Neural cell (in vitro differentiated cells): ENCODE measurements around the gene PKIB. TPM values are rescaled to one million over a fixed set of nuclear protein-coding genes. Genes with fewer than 3 reads are reported as not detected.

Source experiments
- H2AFZ ChIP-seq: fragments of 200-600, 300-800 bp; sonication (generic), shearing (Covaris generic); 2 replicates; pipeline ENCODE4 v1.6.0; 2014; ENCODE audit warnings: low read depth, mild to moderate bottlenecking, antibody characterized with exemption, low read length, moderate library complexity
- H3F3A ChIP-seq: fragments of 200-600 bp; shearing (Covaris generic); 2 replicates; pipeline ENCODE4 v1.6.1; 2016; ENCODE audit warnings: mild to moderate bottlenecking, moderate library complexity, mixed read lengths, antibody characterized with exemption, low read length; ENCODE audit not compliant: insufficient read depth, poor library complexity, severe bottlenecking
- H3K27ac ChIP-seq: fragments of 200-600, 300-800 bp; sonication (generic), shearing (Covaris generic); 2 replicates; pipeline ENCODE4 v1.5.1; 2014; ENCODE audit warnings: mild to moderate bottlenecking, low read length, moderate library complexity
- H3K27me3 ChIP-seq: fragments of 300-800, 200-600 bp; sonication (generic), shearing (Covaris generic); 2 replicates; pipeline ENCODE4 v1.6.0; 2014; ENCODE audit warnings: mild to moderate bottlenecking, low read depth, low read length, moderate library complexity; ENCODE audit not compliant: insufficient read depth
- H3K36me3 ChIP-seq: fragments of 300-800, 200-600 bp; sonication (generic), shearing (Covaris generic); 2 replicates; pipeline ENCODE4 v1.5.1; 2014; ENCODE audit warnings: mild to moderate bottlenecking, antibody characterized with exemption, low read length, moderate library complexity; ENCODE audit not compliant: insufficient read depth
- H3K4me2 ChIP-seq: fragments of 300-800, 200-600 bp; sonication (generic), shearing (Covaris generic); 2 replicates; pipeline ENCODE4 v1.6.0; 2014; ENCODE audit warnings: mild to moderate bottlenecking, low read length
- H3K4me3 ChIP-seq: fragments of 300-800, 200-600 bp; sonication (generic), shearing (Covaris generic); 2 replicates; pipeline ENCODE4 v1.5.1; 2014; ENCODE audit warnings: mild to moderate bottlenecking, low read length, moderate library complexity
- H3K79me2 ChIP-seq: fragments of 200-600 bp; shearing (Covaris generic); replicated peaks from 2 replicates; pipeline ENCODE4 v1.6.0; 2014; ENCODE audit warnings: mild to moderate bottlenecking, low read length, moderate library complexity; ENCODE audit not compliant: insufficient read depth
- H3K9ac ChIP-seq: fragments of 300-800, 200-600 bp; sonication (generic), shearing (Covaris generic); 2 replicates; pipeline ENCODE4 v1.6.1; 2016; ENCODE audit warnings: mild to moderate bottlenecking, low read length, mixed read lengths
- H3K9me2 ChIP-seq: fragments of 200-600 bp; shearing (Covaris generic); 2 replicates; pipeline ENCODE4 v1.6.1; 2016; ENCODE audit warnings: mild to moderate bottlenecking, low read length, mixed read lengths; ENCODE audit not compliant: insufficient read depth
- H3K9me3 ChIP-seq: fragments of 200-600, 300-800 bp; sonication (generic), shearing (Covaris generic); 2 replicates; pipeline ENCODE4 v1.6.1; 2016; ENCODE audit warnings: mild to moderate bottlenecking, mixed run types, low read length, moderate library complexity, mixed read lengths
- H4K20me1 ChIP-seq: fragments of 200-600 bp; shearing (Covaris generic); 2 replicates; pipeline ENCODE4 v1.6.1; 2016; ENCODE audit warnings: mild to moderate bottlenecking, mixed run types; ENCODE audit not compliant: insufficient read depth
- EP300 ChIP-seq: fragments of 450-650 bp; conservative IDR thresholded peaks from 2 replicates; pipeline ENCODE4 v1.6.1; 2014; ENCODE audit warnings: antibody characterized with exemption, mild to moderate bottlenecking, moderate library complexity; ENCODE audit not compliant: poor library complexity, severe bottlenecking
- EZH2 ChIP-seq: fragments of 200-600, 300-800 bp; shearing (Covaris generic), sonication (generic); IDR thresholded peaks from 2 replicates; pipeline ENCODE4 v1.6.1; 2014; ENCODE audit warnings: antibody characterized with exemption, low read length, borderline replicate concordance, mild to moderate bottlenecking; ENCODE audit not compliant: insufficient read depth, poor library complexity, severe bottlenecking
- MXI1 ChIP-seq: fragments of 450-650 bp; conservative IDR thresholded peaks from 2 replicates; pipeline ENCODE4 v1.6.1; 2014; ENCODE audit warnings: antibody characterized with exemption, mild to moderate bottlenecking; ENCODE audit not compliant: poor library complexity, severe bottlenecking
- POLR2AphosphoS5 ChIP-seq: IDR thresholded peaks from 2 replicates; pipeline ENCODE4 v1.6.1; 2012
- RAD21 ChIP-seq: fragments of 450-650 bp; conservative IDR thresholded peaks from 2 replicates; pipeline ENCODE4 v1.6.1; 2014; ENCODE audit warnings: antibody characterized with exemption, mild to moderate bottlenecking, moderate library complexity
- SMC3 ChIP-seq: fragments of 450-650 bp; conservative IDR thresholded peaks from 2 replicates; pipeline ENCODE4 v1.6.1; 2014; ENCODE audit warnings: antibody characterized with exemption, mild to moderate bottlenecking, moderate library complexity; ENCODE audit not compliant: poor library complexity
- TAF1 ChIP-seq: IDR thresholded peaks from 2 replicates; pipeline ENCODE4 v1.6.1; 2012; ENCODE audit warnings: low read depth
- polyA plus RNA-seq: library from polyadenylated mRNA; depleted of rRNA; stranded (reverse); fragments of >200 nt; gene quantifications from 2 replicates; pipeline ENCODE4 v1.2.3, GENCODE V29; 2014
- TF ChIP-seq, protein P1 (sequence below): fragments of 450-650 bp; IDR thresholded peaks from 2 replicates; pipeline ENCODE4 v1.5.1; 2014; ENCODE audit warnings: antibody characterized with exemption, mild to moderate bottlenecking, moderate library complexity; ENCODE audit not compliant: poor library complexity, severe bottlenecking
- TF ChIP-seq, protein P2 (sequence below): IDR thresholded peaks from 2 replicates; pipeline ENCODE4 v1.6.1; 2012; ENCODE audit warnings: borderline replicate concordance

The PKIB gene
- polyA plus RNA-seq, 1 donor from 2014 or later, result 22.8 TPM

DNA sequence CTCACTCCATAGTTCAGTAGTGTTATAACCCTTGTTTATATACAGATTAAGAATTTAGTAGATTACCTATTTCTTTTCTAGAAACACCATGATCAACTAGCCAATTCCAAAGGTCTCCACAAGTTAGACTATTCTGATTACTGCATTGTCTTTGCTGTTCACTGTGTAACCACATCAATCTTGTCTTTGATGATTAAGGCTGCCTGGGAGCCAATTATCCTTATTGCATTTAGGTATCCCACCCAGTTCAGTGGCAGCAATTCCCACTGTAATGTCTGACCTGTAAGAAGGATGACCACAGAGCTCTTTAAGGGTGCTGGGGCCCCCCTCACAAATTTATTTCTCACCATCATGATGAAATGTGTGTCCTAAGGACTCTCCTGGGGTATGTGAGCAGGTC is 40.2 kb downstream of the PKIB start:
- Histone ChIP-seq H3K4me3 (no peak overlapping the region), H3K79me2 (no peaks in the 10 kb centered on the region), H3K27ac (no peak overlapping the region), H3F3A (no peaks in the 10 kb centered on the region), H2AFZ (no peak overlapping the region), H3K4me2 (no peak overlapping the region), H3K27me3 (no peaks in the 10 kb centered on the region), H3K9me3 (no peaks in the 10 kb centered on the region), H4K20me1 (no peaks in the 10 kb centered on the region), H3K9ac (no peak overlapping the region), H3K36me3 (no peaks in the 10 kb centered on the region), H3K9me2 (no peaks in the 10 kb centered on the region)
- TF ChIP-seq, protein P1, sequence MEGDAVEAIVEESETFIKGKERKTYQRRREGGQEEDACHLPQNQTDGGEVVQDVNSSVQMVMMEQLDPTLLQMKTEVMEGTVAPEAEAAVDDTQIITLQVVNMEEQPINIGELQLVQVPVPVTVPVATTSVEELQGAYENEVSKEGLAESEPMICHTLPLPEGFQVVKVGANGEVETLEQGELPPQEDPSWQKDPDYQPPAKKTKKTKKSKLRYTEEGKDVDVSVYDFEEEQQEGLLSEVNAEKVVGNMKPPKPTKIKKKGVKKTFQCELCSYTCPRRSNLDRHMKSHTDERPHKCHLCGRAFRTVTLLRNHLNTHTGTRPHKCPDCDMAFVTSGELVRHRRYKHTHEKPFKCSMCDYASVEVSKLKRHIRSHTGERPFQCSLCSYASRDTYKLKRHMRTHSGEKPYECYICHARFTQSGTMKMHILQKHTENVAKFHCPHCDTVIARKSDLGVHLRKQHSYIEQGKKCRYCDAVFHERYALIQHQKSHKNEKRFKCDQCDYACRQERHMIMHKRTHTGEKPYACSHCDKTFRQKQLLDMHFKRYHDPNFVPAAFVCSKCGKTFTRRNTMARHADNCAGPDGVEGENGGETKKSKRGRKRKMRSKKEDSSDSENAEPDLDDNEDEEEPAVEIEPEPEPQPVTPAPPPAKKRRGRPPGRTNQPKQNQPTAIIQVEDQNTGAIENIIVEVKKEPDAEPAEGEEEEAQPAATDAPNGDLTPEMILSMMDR, result no peak
- TF ChIP-seq, protein P2, sequence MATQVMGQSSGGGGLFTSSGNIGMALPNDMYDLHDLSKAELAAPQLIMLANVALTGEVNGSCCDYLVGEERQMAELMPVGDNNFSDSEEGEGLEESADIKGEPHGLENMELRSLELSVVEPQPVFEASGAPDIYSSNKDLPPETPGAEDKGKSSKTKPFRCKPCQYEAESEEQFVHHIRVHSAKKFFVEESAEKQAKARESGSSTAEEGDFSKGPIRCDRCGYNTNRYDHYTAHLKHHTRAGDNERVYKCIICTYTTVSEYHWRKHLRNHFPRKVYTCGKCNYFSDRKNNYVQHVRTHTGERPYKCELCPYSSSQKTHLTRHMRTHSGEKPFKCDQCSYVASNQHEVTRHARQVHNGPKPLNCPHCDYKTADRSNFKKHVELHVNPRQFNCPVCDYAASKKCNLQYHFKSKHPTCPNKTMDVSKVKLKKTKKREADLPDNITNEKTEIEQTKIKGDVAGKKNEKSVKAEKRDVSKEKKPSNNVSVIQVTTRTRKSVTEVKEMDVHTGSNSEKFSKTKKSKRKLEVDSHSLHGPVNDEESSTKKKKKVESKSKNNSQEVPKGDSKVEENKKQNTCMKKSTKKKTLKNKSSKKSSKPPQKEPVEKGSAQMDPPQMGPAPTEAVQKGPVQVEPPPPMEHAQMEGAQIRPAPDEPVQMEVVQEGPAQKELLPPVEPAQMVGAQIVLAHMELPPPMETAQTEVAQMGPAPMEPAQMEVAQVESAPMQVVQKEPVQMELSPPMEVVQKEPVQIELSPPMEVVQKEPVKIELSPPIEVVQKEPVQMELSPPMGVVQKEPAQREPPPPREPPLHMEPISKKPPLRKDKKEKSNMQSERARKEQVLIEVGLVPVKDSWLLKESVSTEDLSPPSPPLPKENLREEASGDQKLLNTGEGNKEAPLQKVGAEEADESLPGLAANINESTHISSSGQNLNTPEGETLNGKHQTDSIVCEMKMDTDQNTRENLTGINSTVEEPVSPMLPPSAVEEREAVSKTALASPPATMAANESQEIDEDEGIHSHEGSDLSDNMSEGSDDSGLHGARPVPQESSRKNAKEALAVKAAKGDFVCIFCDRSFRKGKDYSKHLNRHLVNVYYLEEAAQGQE, result no peak
- no peak for TF ChIP-seq POLR2AphosphoS5
- TF ChIP-seq RAD21, result no peak
- TF ChIP-seq TAF1, result no peak
- no peak for TF ChIP-seq SMC3

DNA sequence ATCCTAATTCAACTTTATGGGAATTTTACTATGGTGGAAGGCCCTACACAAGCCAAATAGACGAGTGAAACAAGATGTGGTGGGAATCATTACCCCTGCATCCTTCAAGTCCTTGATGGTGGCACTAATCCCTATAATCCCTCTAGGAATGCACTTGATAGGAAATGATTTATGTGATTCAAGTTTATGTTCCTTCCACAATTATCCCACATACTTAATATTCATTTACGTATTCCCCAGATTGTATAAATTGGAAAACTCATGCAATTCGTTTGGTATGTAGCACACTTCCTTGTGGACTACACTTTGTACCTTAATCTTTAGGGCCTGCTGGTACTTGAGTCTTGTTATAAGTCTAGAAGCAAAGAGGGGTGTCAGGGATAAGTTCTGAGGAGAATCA is 40.8 kb downstream of the PKIB start:
- no peaks in the 10 kb centered on the region for H3K27me3 ChIP-seq

More for the DNA sequence above, 40.8 kb downstream of the PKIB start:
- no peak overlapping the region for H3K9ac ChIP-seq
- no peak overlapping the region for H2AFZ ChIP-seq
- TF ChIP-seq, protein P2, result no peak
- TF ChIP-seq TAF1 (no peak), EP300 (no peak), MXI1 (no peak), RAD21 (no peak), EZH2 (no peak), SMC3 (no peak)
- TF ChIP-seq, protein P1, result no peak
- H3K9me2 ChIP-seq, result no peaks in the 10 kb centered on the region
- H3K4me2 ChIP-seq, result no peak overlapping the region
- H3K79me2 ChIP-seq, result no peaks in the 10 kb centered on the region
- H3K27ac ChIP-seq, result no peak overlapping the region
- no peak overlapping the region for H3K4me3 ChIP-seq
- H3K36me3 ChIP-seq, result no peaks in the 10 kb centered on the region
- no peaks in the 10 kb centered on the region for H4K20me1 ChIP-seq
- H3K9me3 ChIP-seq, result no peaks in the 10 kb centered on the region
- no peaks in the 10 kb centered on the region for H3F3A ChIP-seq
